ENCODE measurements around the gene CATSPER4.

The CATSPER4 gene

GRCh38 chr1:26177182-26177684 lies 13.2 kb upstream of the CATSPER4 start, which contains the start of gene CNKSR1:
CNKSR1 (plus strand) TSS chr1:26177491; CDS start chr1:26177548, 57 bp downstream.
- H3K36me3 Mint-ChIP-seq (ENCODE audit: low read depth) = no peaks in the 10 kb centered on the region
- no peaks in the 10 kb centered on the region for H3K27me3 Mint-ChIP-seq (ENCODE audit: low read depth)
- no peaks in the 10 kb centered on the region for H3K9me3 Mint-ChIP-seq
- peak within 1 kb of the TSS in 1 of 3 experiments; percentile 63 for H3K27ac Mint-ChIP-seq
- H3K4me3 Mint-ChIP-seq = peak within 1 kb of the TSS in 2 of 3 experiments; percentile 58 to 71
- H3K4me1 Mint-ChIP-seq = peaks cover 7% of the 10 kb centered on the region
- TF ChIP-seq CTCF (IDR thresholded peaks at IDR 0.05; ENCODE audit: unreplicated experiment in 3 of 3) = no peak

GRCh38 chr1:26180010-26180506 lies 10.3 kb upstream of the CATSPER4 start:
- Mint-ChIP-seq H3K27ac (no peak overlapping the region), H3K4me1 (peaks cover 7% of the 10 kb centered on the region), H3K27me3 (ENCODE audit: low read depth) (no peaks in the 10 kb centered on the region), H3K36me3 (ENCODE audit: low read depth) (no peaks in the 10 kb centered on the region), H3K9me3 (no peaks in the 10 kb centered on the region), H3K4me3 (no peak overlapping the region)
- no peak for TF ChIP-seq CTCF (IDR thresholded peaks at IDR 0.05; ENCODE audit: unreplicated experiment in 3 of 3)

GRCh38 chr1:26181586-26182382 lies 8.6 kb upstream of the CATSPER4 start:
- no peak overlapping the region for H3K4me3 Mint-ChIP-seq
- TF ChIP-seq CTCF (IDR thresholded peaks at IDR 0.05; ENCODE audit: unreplicated experiment in 3 of 3) = no peak
- no peaks in the 10 kb centered on the region for H3K9me3 Mint-ChIP-seq
- no peaks in the 10 kb centered on the region for H3K36me3 Mint-ChIP-seq (ENCODE audit: low read depth)
- H3K27ac Mint-ChIP-seq = no peak overlapping the region
- H3K27me3 Mint-ChIP-seq (ENCODE audit: low read depth) = no peaks in the 10 kb centered on the region
- H3K4me1 Mint-ChIP-seq = peaks cover 7% of the 10 kb centered on the region

- Mint-ChIP-seq H3K36me3 (ENCODE audit: low read depth) (no peaks in the 10 kb centered on the region), H3K9me3 (no peaks in the 10 kb centered on the region), H3K4me1 (peaks cover 7% of the 10 kb centered on the region), H3K4me3 (no peak overlapping the region), H3K27me3 (ENCODE audit: low read depth) (no peaks in the 10 kb centered on the region), H3K27ac (no peak overlapping the region)
- TF ChIP-seq CTCF (IDR thresholded peaks at IDR 0.05; ENCODE audit: unreplicated experiment in 3 of 3) = no peak
Measured at GRCh38 chr1:26182383-26182696, 8.1 kb upstream of the CATSPER4 start.

GRCh38 chr1:26184086-26184485 lies 6.3 kb upstream of the CATSPER4 start:
- no peak for TF ChIP-seq CTCF (IDR thresholded peaks at IDR 0.05; ENCODE audit: unreplicated experiment in 3 of 3)
- Mint-ChIP-seq H3K36me3 (ENCODE audit: low read depth) (no peaks in the 10 kb centered on the region), H3K9me3 (no peaks in the 10 kb centered on the region), H3K27me3 (ENCODE audit: low read depth) (no peaks in the 10 kb centered on the region), H3K4me1 (peaks cover 7% of the 10 kb centered on the region), H3K4me3 (no peak overlapping the region), H3K27ac (no peak overlapping the region)

GRCh38 chr1:26184883-26185282 lies 5.5 kb upstream of the CATSPER4 start:
- H3K27ac Mint-ChIP-seq = no peak overlapping the region
- no peak overlapping the region for H3K4me3 Mint-ChIP-seq
- H3K27me3 Mint-ChIP-seq (ENCODE audit: low read depth) = no peaks in the 10 kb centered on the region
- no peaks in the 10 kb centered on the region for H3K9me3 Mint-ChIP-seq
- no peak for TF ChIP-seq CTCF (IDR thresholded peaks at IDR 0.05; ENCODE audit: unreplicated experiment in 3 of 3)
- H3K4me1 Mint-ChIP-seq = peaks cover 7% of the 10 kb centered on the region
- no peaks in the 10 kb centered on the region for H3K36me3 Mint-ChIP-seq (ENCODE audit: low read depth)
